Lower leg skin (tissue), 3 donors: Measurements from ENCODE around the gene FOXF1.

ENCODE experiments used
- POLR2A ChIP-seq, 2 donors: fragments of 450-650 bp; IDR thresholded peaks; one replicate each; pipeline ENCODE4 v1.6.1; 2016 to 2017; ENCODE audit warnings: antibody characterized with exemption in 2 of 2, mild to moderate bottlenecking in 1 of 2, moderate library complexity in 1 of 2
- TF ChIP-seq, protein P1 (sequence below), 3 donors: fragments of 450-650 bp; IDR thresholded peaks; one replicate each; pipeline ENCODE4 v1.5.1; 2016; ENCODE audit warnings: antibody characterized with exemption in 3 of 3, mild to moderate bottlenecking in 3 of 3, moderate library complexity in 2 of 3

- TF ChIP-seq, protein P1, sequence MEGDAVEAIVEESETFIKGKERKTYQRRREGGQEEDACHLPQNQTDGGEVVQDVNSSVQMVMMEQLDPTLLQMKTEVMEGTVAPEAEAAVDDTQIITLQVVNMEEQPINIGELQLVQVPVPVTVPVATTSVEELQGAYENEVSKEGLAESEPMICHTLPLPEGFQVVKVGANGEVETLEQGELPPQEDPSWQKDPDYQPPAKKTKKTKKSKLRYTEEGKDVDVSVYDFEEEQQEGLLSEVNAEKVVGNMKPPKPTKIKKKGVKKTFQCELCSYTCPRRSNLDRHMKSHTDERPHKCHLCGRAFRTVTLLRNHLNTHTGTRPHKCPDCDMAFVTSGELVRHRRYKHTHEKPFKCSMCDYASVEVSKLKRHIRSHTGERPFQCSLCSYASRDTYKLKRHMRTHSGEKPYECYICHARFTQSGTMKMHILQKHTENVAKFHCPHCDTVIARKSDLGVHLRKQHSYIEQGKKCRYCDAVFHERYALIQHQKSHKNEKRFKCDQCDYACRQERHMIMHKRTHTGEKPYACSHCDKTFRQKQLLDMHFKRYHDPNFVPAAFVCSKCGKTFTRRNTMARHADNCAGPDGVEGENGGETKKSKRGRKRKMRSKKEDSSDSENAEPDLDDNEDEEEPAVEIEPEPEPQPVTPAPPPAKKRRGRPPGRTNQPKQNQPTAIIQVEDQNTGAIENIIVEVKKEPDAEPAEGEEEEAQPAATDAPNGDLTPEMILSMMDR (IDR thresholded peaks at IDR 0.05), result no peak
- TF ChIP-seq POLR2A (IDR thresholded peaks at IDR 0.05), result no peak
Observed at GRCh38 chr16:86547286-86547685, 37.0 kb downstream of the FOXF1 start.
